Hepatocyte (in vitro differentiated cells): Measurements from ENCODE around the gene PIK3AP1. TPM values are rescaled to one million over a fixed set of nuclear protein-coding genes. Genes with fewer than 3 reads are reported as not detected.

ENCODE experiments used
- DNase-seq: peaks from one replicate; pipeline ENCODE4 v3.0.0-alpha.2; 2016; ENCODE audit warnings: low spot score
- H2AFZ ChIP-seq: fragments of 200-600 bp; sonication (generic); 2 replicates; pipeline ENCODE4 v1.6.0; 2016; ENCODE audit warnings: antibody characterized with exemption, mild to moderate bottlenecking
- H3K27ac ChIP-seq: fragments of 200-600 bp; sonication (generic); 2 replicates; pipeline ENCODE4 v1.5.1; 2016; ENCODE audit warnings: mild to moderate bottlenecking
- H3K27me3 ChIP-seq: fragments of 200-600 bp; sonication (generic); 2 replicates; pipeline ENCODE4 v1.6.1; 2016
- H3K36me3 ChIP-seq: fragments of 200-600 bp; sonication (generic); replicated peaks from 2 replicates; pipeline ENCODE4 v1.5.1; 2016; ENCODE audit warnings: low read depth; ENCODE audit not compliant: insufficient read depth
- H3K4me1 ChIP-seq: fragments of 200-600 bp; sonication (generic); 2 replicates; pipeline ENCODE4 v1.5.1; 2016; ENCODE audit warnings: mild to moderate bottlenecking, moderate library complexity; ENCODE audit not compliant: insufficient read depth
- H3K4me2 ChIP-seq: fragments of 200-600 bp; sonication (generic); 2 replicates; pipeline ENCODE4 v1.6.0; 2016
- H3K4me3 ChIP-seq: fragments of 200-600 bp; sonication (generic); 2 replicates; pipeline ENCODE4 v1.5.1; 2016; ENCODE audit warnings: mild to moderate bottlenecking
- H3K79me2 ChIP-seq: fragments of 200-600 bp; sonication (generic); 2 replicates; pipeline ENCODE4 v1.6.0; 2017; ENCODE audit warnings: mild to moderate bottlenecking
- H3K9me2 ChIP-seq: fragments of 200-600 bp; sonication (generic); replicated peaks from 2 replicates; pipeline ENCODE4 v1.6.0; 2017; ENCODE audit warnings: mild to moderate bottlenecking; ENCODE audit not compliant: insufficient read depth
- H3K9me3 ChIP-seq: fragments of 200-600 bp; sonication (generic); 2 replicates; pipeline ENCODE4 v1.5.1; 2016; ENCODE audit warnings: low read depth, mild to moderate bottlenecking
- H4K20me1 ChIP-seq: fragments of 200-600 bp; sonication (generic); 2 replicates; pipeline ENCODE4 v1.6.0; 2016; ENCODE audit warnings: mild to moderate bottlenecking; ENCODE audit not compliant: insufficient read depth, poor library complexity, severe bottlenecking
- EZH2 ChIP-seq: fragments of 200-600 bp; sonication (generic); IDR thresholded peaks from 2 replicates; pipeline ENCODE4 v1.6.1; 2016; ENCODE audit warnings: antibody characterized with exemption, mild to moderate bottlenecking, borderline replicate concordance
- EZH2phosphoT487 ChIP-seq: fragments of 200-600 bp; sonication (generic); IDR thresholded peaks from one replicate; pipeline ENCODE4 v1.6.1; 2018; ENCODE audit warnings: antibody characterized with exemption, mild to moderate bottlenecking, low read depth, moderate library complexity; ENCODE audit not compliant: unreplicated experiment, severe bottlenecking
- WGBS: methylation state at CpG from one replicate; pipeline ENCODE4 v1.1.6; 2016; ENCODE audit warnings: low lambda C conversion rate; ENCODE audit errors: missing lambda C conversion rate; 5-methylcytosine and 5-hydroxymethylcytosine counted together
- polyA plus RNA-seq: library from polyadenylated mRNA; unstranded; fragments of >200 nt; fragmentation: Nextera tagmentation; extraction: Ambion mirVana; gene quantifications from 2 replicates; pipeline ENCODE4 v1.2.1, GENCODE V29; 2016
- total RNA-seq: library from RNA; depleted of rRNA; stranded (reverse); fragments of >200 nt; gene quantifications from 2 replicates; pipeline ENCODE4 v1.2.3, GENCODE V29; 2014
- TF ChIP-seq, protein P1 (sequence below): fragments of 200-600 bp; sonication (generic); IDR thresholded peaks from 2 replicates; pipeline ENCODE4 v1.5.1; 2016; ENCODE audit warnings: antibody characterized with exemption, mild to moderate bottlenecking; ENCODE audit not compliant: poor library complexity

PIK3AP1 gene
- total and polyA plus RNA-seq, 2 experiments from 2014 or later, result 2.5 to 8.4 TPM

DNA sequence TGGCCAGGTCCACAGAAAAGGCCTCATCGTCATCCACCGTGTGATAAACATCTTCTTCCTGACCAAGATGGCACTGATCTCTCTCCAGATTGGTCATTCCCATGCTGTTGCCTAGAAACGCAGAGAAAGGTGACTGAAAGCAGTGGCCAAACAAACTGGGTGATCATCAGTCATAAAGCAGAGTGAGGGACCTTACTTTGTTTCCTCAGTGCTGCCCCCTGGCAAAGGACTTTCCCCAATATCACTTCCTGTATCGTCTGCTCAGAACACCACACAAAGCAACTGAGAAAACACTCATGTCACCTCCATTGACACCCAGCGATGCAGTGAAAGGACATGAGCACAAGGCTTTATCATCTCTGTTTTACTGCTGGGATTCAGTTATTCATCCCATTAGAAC, 93.5 kb downstream of the PIK3AP1 start:
- DNase-seq, result no peak
- no peaks in the 10 kb centered on the region for H3K4me1 ChIP-seq
- H3K4me2 ChIP-seq, result no peak overlapping the region
- H3K9me3 ChIP-seq, result no peaks in the 10 kb centered on the region
- H4K20me1 ChIP-seq, result no peaks in the 10 kb centered on the region
- H2AFZ ChIP-seq, result no peak overlapping the region
- H3K79me2 ChIP-seq, result no peaks in the 10 kb centered on the region
- TF ChIP-seq EZH2 (no peak), EZH2phosphoT487 (no peak)
- TF ChIP-seq, protein P1, sequence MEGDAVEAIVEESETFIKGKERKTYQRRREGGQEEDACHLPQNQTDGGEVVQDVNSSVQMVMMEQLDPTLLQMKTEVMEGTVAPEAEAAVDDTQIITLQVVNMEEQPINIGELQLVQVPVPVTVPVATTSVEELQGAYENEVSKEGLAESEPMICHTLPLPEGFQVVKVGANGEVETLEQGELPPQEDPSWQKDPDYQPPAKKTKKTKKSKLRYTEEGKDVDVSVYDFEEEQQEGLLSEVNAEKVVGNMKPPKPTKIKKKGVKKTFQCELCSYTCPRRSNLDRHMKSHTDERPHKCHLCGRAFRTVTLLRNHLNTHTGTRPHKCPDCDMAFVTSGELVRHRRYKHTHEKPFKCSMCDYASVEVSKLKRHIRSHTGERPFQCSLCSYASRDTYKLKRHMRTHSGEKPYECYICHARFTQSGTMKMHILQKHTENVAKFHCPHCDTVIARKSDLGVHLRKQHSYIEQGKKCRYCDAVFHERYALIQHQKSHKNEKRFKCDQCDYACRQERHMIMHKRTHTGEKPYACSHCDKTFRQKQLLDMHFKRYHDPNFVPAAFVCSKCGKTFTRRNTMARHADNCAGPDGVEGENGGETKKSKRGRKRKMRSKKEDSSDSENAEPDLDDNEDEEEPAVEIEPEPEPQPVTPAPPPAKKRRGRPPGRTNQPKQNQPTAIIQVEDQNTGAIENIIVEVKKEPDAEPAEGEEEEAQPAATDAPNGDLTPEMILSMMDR, result no peak
- no peak overlapping the region for H3K27ac ChIP-seq
- H3K27me3 ChIP-seq, result no peaks in the 10 kb centered on the region
- 87% methylated on average over 5 of the region's 5 CpGs for WGBS
- H3K36me3 ChIP-seq, result no peaks in the 10 kb centered on the region
- no peaks in the 10 kb centered on the region for H3K9me2 ChIP-seq
- no peak overlapping the region for H3K4me3 ChIP-seq

DNA sequence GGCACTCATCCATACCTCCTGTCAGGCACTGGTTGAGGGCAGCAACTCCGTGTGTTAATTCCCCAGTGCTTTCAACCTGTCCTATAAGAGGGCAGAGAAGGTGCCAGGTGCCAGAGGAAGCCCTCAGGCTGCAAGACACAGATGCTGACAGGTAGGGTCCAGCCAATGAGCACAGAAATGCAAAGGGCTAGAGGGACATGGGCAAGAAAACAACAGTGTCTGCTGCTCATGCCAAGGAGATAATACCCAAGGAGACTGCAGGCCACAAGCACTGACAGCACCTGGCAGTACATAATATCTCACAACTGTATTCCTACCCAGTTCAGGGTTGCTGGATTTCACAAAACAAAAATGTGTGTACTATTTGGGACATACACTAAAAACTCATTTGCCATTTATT, 95.1 kb downstream of the PIK3AP1 start:
- no peak for DNase-seq
- no peak overlapping the region for H3K27ac ChIP-seq
- H3K4me3 ChIP-seq, result no peak overlapping the region
- no peaks in the 10 kb centered on the region for H3K9me3 ChIP-seq
- WGBS, result 92% methylated on average over 1 of the region's 1 CpG
- H3K9me2 ChIP-seq, result no peaks in the 10 kb centered on the region
- TF ChIP-seq, protein P1, result no peak
- no peak for TF ChIP-seq EZH2phosphoT487
- no peak for TF ChIP-seq EZH2
- H4K20me1 ChIP-seq, result no peaks in the 10 kb centered on the region
- H3K27me3 ChIP-seq, result no peaks in the 10 kb centered on the region
- no peak overlapping the region for H3K4me2 ChIP-seq
- H3K4me1 ChIP-seq, result no peaks in the 10 kb centered on the region
- no peaks in the 10 kb centered on the region for H3K36me3 ChIP-seq
- no peaks in the 10 kb centered on the region for H3K79me2 ChIP-seq
- no peak overlapping the region for H2AFZ ChIP-seq

DNA sequence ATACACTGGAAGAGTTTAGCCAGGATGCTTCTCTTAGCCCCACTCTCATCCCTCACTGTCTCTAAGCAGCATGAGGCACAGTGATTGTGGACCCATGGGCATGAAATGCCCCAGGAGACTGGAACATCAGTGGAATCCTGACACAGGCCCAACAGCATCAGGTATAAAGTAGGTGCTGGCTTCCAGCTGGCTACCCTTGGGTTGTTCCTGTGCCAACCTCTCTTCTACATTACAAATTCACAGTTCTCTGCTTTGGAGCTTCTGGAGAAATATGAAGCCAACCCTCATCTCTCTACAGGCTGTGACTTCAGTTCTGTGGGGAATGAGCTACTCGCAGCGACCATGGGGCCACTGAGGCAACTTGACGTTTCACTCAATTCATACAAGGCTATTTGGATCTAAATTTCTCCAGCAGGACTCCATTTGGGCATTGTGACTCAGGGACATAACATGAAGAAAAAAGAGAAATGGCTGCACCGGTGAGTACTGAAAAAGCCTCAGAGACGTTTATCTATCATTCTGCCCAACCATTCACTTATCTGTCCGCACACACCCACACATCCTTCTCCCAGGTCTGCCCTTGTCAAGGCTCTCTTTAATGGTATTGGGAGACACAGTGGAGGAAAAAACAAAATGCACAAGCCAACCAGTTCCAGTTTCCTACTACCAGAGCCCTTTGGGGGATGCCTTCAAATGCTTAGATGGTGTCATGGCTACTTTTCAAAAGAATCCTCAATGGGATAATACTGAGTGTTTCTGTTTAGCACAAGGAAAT, 98.1 kb downstream of the PIK3AP1 start:
- no peaks in the 10 kb centered on the region for H3K79me2 ChIP-seq
- H3K4me2 ChIP-seq, result no peak overlapping the region
- no peaks in the 10 kb centered on the region for H3K9me2 ChIP-seq
- no peaks in the 10 kb centered on the region for H4K20me1 ChIP-seq
- H2AFZ ChIP-seq, result no peak overlapping the region
- H3K9me3 ChIP-seq, result no peaks in the 10 kb centered on the region
- no peaks in the 10 kb centered on the region for H3K27me3 ChIP-seq
- DNase-seq, result no peak
- H3K27ac ChIP-seq, result no peak overlapping the region
- H3K4me1 ChIP-seq, result peaks cover 9% of the 10 kb centered on the region
- TF ChIP-seq EZH2phosphoT487 (no peak), EZH2 (no peak)
- TF ChIP-seq, protein P1, result no peak
- no peak overlapping the region for H3K4me3 ChIP-seq
- H3K36me3 ChIP-seq, result no peaks in the 10 kb centered on the region
- WGBS, result 76% methylated on average over 6 of the region's 6 CpGs
